Muscle layer of colon (tissue), 2 donors: Measurements from ENCODE around the gene RNF44.

Source experiments
- H3K27ac ChIP-seq: one replicate; pipeline ENCODE4 v1.7.0; 2013; ENCODE audit warnings: low read depth, mild to moderate bottlenecking, low read length, moderate library complexity
- H3K27me3 ChIP-seq, 2 donors: one replicate each; pipeline ENCODE4 v1.7.0; 2013; ENCODE audit warnings: low read length in 2 of 2, mild to moderate bottlenecking in 2 of 2; ENCODE audit not compliant: insufficient read depth in 2 of 2, control insufficient read depth in 1 of 2
- H3K36me3 ChIP-seq: one replicate; pipeline ENCODE4 v1.7.0; 2013; ENCODE audit warnings: mild to moderate bottlenecking, low read length; ENCODE audit not compliant: insufficient read depth
- H3K4me1 ChIP-seq: one replicate; pipeline ENCODE4 v1.7.0; 2013; ENCODE audit warnings: mild to moderate bottlenecking, low read length; ENCODE audit not compliant: insufficient read depth
- H3K4me3 ChIP-seq, 2 donors: one replicate each; pipeline ENCODE4 v1.7.0; 2013; ENCODE audit warnings: low read length in 2 of 2, low read depth in 1 of 2, mild to moderate bottlenecking in 1 of 2, moderate library complexity in 1 of 2
- H3K9ac ChIP-seq: one replicate; pipeline ENCODE4 v1.7.0; 2013; ENCODE audit warnings: low read length
- H3K9me3 ChIP-seq: one replicate; pipeline ENCODE4 v1.7.0; 2013; ENCODE audit warnings: mild to moderate bottlenecking, low read length
- donor health status: abdominal sarcoma.
- donor health status: Adenocarcinoma of cecum.

RNF44 gene

DNA sequence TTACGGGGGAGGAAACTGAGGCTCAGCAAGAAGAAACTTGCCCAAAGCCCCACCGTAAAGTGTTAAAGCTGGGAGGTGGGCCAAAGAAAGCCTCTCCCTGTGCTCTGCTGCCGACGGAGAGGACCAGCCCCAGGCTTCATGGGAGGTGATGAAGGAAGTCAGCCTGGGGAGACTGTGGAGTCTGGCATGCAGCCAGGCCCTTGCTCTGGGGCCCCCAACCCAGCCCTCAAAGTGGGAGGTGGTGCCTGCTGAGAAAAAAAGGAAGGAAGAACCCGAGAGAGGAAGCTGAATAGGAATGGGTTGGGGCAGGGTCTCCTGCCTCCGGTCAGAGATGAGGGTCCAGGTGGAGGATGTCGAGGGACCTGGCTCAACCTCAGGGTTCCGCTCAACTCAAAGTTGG, 3.8 kb downstream of the RNF44 start:
- peak overlapping the region; percentile 16 to 100 for H3K4me3 ChIP-seq
- H3K27ac ChIP-seq = peak overlapping the region; percentile 95
- no peaks in the 10 kb centered on the region for H3K9me3 ChIP-seq
- peak overlapping the region; percentile 87 for H3K9ac ChIP-seq
- H3K4me1 ChIP-seq = peaks cover 49% of the 10 kb centered on the region
- H3K36me3 ChIP-seq = peaks cover 25% of the 10 kb centered on the region
- H3K27me3 ChIP-seq = no peaks in the 10 kb centered on the region

DNA sequence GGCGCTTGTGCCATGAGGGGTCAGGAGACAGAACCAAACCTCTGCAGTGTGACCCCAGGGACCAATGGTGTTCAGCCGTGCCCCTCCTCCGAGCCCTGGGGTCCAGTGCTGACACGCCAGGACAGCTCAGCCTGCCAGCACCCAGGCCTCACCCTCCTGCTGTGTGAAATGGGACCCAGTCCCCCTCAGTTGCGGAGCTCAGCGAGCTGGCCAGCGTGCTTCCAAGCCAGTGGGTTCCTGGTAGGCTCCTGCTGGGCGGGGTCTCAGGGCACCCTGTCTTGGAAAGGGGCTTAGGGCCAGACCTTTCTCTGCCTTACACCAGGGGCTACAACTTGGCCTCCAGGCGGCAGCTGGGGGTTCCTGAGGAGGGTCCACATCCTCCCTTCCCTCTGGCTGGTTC, 4.4 kb downstream of the RNF44 start:
- Histone ChIP-seq H3K4me1 (peaks cover 45% of the 10 kb centered on the region), H3K36me3 (peaks cover 31% of the 10 kb centered on the region), H3K27me3 (no peaks in the 10 kb centered on the region), H3K27ac (peak overlapping the region; percentile 76), H3K4me3 (no peak overlapping the region), H3K9ac (no peak overlapping the region), H3K9me3 (no peaks in the 10 kb centered on the region)

GRCh38 chr5:176531902-176532493, 5.2 kb downstream of the RNF44 start:
- Histone ChIP-seq H3K4me1 (peaks cover 45% of the 10 kb centered on the region), H3K9me3 (no peaks in the 10 kb centered on the region), H3K27ac (peak overlapping the region; percentile 78), H3K9ac (no peak overlapping the region), H3K4me3 (no peak overlapping the region), H3K36me3 (peaks cover 35% of the 10 kb centered on the region), H3K27me3 (no peaks in the 10 kb centered on the region)

GRCh38 chr5:176530983-176531901, 6.0 kb downstream of the RNF44 start:
- H3K36me3 ChIP-seq = peaks cover 35% of the 10 kb centered on the region
- H3K27ac ChIP-seq = peak overlapping the region; percentile 78
- H3K9ac ChIP-seq = no peak overlapping the region
- H3K9me3 ChIP-seq = no peaks in the 10 kb centered on the region
- no peaks in the 10 kb centered on the region for H3K27me3 ChIP-seq
- H3K4me3 ChIP-seq = no peak overlapping the region
- H3K4me1 ChIP-seq = peaks cover 45% of the 10 kb centered on the region

DNA sequence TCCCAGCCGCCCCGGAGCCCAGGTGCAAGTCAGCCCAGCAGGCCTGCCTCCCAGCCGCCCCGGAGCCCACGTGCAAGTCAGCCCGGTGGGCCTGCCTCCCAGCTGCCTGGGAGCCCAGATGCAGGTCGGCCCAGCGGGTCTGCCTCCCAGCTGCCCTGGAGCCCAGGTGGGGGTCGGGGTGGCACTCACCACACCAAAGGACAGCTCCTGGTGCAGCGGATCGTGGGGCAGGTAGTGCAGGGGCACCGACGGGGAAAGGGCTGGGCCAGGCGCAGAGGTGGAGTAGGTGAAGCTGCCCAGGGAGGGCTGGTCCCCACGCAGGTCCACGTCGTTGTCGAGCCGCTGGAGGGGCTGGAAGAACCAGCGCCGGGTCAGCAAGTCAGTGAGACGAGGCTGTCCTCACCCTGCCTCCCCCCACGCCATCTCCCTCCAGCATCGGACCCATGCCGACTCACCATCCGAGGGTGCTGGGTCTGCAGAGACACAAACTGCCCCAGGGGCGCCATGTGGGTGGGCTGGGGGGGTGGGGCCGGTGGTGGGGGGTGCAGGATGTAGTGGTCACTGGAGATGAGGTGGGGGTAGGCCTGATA, 6.7 kb downstream of the RNF44 start:
- H3K36me3 ChIP-seq = peaks cover 35% of the 10 kb centered on the region
- no peaks in the 10 kb centered on the region for H3K27me3 ChIP-seq
- no peaks in the 10 kb centered on the region for H3K9me3 ChIP-seq
- peaks cover 41% of the 10 kb centered on the region for H3K4me1 ChIP-seq
- H3K27ac ChIP-seq = peak overlapping the region; percentile 32
- no peak overlapping the region for H3K9ac ChIP-seq
- H3K4me3 ChIP-seq = no peak overlapping the region

DNA sequence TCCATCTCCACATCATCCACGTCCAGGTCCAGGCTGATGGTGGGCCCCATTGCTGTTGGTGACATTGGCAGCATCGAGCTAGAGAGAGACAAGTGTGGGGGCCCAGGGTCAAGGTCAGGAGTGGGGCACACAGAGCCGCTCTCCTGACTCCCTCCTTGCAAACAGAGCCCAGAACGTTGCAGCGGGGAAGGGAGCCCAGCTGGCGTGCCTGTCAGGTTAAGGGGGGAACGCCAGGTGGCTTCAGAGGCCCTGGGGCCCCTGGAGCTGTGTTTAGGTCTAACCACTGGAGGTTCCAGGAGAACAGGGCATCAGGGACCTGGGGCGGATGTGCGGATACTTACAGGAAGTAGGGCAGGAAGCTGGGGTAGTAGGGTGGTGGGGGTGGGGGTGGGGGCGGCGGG, 7.5 kb downstream of the RNF44 start:
- H3K4me1 ChIP-seq = peaks cover 34% of the 10 kb centered on the region
- H3K4me3 ChIP-seq = no peak overlapping the region
- H3K9me3 ChIP-seq = no peaks in the 10 kb centered on the region
- H3K27me3 ChIP-seq = no peaks in the 10 kb centered on the region
- H3K36me3 ChIP-seq = peaks cover 35% of the 10 kb centered on the region
- no peak overlapping the region for H3K9ac ChIP-seq
- no peak overlapping the region for H3K27ac ChIP-seq

- peaks cover 29% of the 10 kb centered on the region for H3K4me1 ChIP-seq
- H3K36me3 ChIP-seq = peaks cover 35% of the 10 kb centered on the region
- H3K9me3 ChIP-seq = no peaks in the 10 kb centered on the region
- H3K27ac ChIP-seq = no peak overlapping the region
- H3K27me3 ChIP-seq = no peaks in the 10 kb centered on the region
- H3K4me3 ChIP-seq = no peak overlapping the region
- no peak overlapping the region for H3K9ac ChIP-seq
Observed at GRCh38 chr5:176529116-176529740, 8.0 kb downstream of the RNF44 start.

- H3K9me3 ChIP-seq = no peaks in the 10 kb centered on the region
- H3K27ac ChIP-seq = no peak overlapping the region
- H3K9ac ChIP-seq = no peak overlapping the region
- peaks cover 35% of the 10 kb centered on the region for H3K36me3 ChIP-seq
- H3K4me3 ChIP-seq = no peak overlapping the region
- H3K27me3 ChIP-seq = no peaks in the 10 kb centered on the region
- H3K4me1 ChIP-seq = peaks cover 24% of the 10 kb centered on the region
Observed at GRCh38 chr5:176528761-176529115, 8.5 kb downstream of the RNF44 start.

DNA sequence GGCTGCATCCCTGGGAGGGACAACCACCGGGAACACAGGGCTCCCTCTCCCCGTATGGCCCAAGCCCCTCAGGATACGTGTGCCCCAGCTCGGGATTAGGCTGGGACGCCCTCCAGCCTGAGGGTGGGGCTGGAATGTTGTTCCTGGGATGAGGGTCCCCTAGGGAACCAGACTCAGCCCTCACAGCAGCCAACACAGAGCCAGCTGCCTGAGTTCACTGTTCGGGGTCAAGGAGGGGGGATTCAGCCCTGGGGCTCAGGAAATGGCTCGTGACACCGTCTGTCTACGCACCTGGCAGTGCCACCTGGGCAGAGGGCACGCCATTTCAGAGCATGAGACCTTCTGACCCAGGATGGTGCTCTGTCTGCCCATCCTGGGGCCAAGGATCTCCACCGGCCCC, 8.9 kb downstream of the RNF44 start:
- peaks cover 19% of the 10 kb centered on the region for H3K4me1 ChIP-seq
- no peak overlapping the region for H3K9ac ChIP-seq
- peaks cover 35% of the 10 kb centered on the region for H3K36me3 ChIP-seq
- no peaks in the 10 kb centered on the region for H3K27me3 ChIP-seq
- H3K9me3 ChIP-seq = no peaks in the 10 kb centered on the region
- no peak overlapping the region for H3K27ac ChIP-seq
- no peak overlapping the region for H3K4me3 ChIP-seq

DNA sequence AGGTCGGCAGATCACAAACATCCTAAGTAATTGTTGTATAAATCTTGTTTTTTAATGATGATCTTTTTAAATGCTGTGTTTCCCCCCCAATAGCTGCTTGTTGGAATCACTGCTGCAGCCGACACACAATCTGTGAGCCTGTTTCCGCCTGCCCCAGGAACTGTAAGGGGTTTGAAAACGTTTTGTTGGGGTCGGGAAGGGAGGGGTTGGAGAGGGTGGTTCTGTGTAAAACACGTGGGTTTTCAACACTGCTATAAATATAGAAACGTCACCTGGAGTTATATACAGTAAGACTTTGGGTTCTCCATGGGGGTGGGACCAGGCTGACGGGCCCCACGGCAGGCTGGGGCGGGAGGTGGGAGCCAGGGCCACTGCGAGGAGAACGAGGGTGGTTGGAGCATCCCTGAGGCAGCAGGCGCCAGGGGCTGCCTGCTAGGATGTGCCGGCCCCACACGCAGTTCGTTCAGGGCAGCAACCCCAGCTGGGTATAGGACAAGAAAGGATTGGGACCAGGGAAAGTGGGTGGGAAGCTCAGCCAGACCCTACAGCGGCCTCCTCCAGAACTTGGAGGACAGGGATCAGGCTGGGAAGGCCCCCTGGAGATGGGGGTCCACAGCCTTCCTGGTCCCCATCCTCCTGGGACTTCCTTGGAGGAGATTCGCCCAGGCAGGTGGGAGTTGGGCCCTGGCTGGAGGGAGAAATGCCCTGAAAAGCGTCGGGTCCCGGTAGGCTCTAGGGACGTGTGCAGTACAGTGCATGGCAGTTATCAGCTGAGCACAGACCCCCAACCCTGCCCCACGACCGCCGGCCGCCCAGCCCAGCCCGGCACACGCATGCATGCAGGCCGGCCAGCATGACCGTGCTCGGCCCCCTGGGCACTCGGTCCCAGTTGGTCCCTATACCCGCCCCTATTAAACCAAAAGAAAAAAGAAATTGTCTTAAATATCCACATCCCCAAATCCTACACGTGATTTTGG, 9.7 kb downstream of the RNF44 start:
- Histone ChIP-seq H3K4me3 (no peak overlapping the region), H3K9ac (no peak overlapping the region), H3K27ac (no peak overlapping the region), H3K4me1 (peaks cover 12% of the 10 kb centered on the region), H3K36me3 (peaks cover 35% of the 10 kb centered on the region), H3K27me3 (no peaks in the 10 kb centered on the region), H3K9me3 (no peaks in the 10 kb centered on the region)
